K562 (cell line): Measurements from ENCODE around the gene AHCY.
"Not testable (repeated sequence)": the region's sequence is repeated elsewhere in the genome, so short reads cannot be mapped to it uniquely, and the experiment has no call there.

ENCODE experiments used
- HSF4 ChIP-seq: fragments of 250-450 bp; sonication (Bioruptor Pico); IDR thresholded peaks from 2 replicates; pipeline ENCODE4 v2.1.2; 2022; ENCODE audit warnings: mild to moderate bottlenecking, moderate library complexity, borderline replicate concordance
- MAZ ChIP-seq, 2 experiments: fragments of 450-650 bp in 1 of 2; sonication (generic) in 1 of 2; formaldehyde crosslinking; IDR thresholded peaks in 1 of 2; conservative IDR thresholded peaks in 1 of 2; 2 replicates each; pipeline versions ENCODE4 v1.4.0 to v1.5.0; 2020; ENCODE audit warnings: mild to moderate bottlenecking in 1 of 2, missing genetic modification reagents in 1 of 2
- RNF2 ChIP-seq: sonication (generic); IDR thresholded peaks from 2 replicates; pipeline ENCODE4 v1.6.1; 2016
- TAF1 ChIP-seq: IDR thresholded peaks from 2 replicates; pipeline ENCODE4 v1.6.1; 2011; ENCODE audit warnings: mild to moderate bottlenecking, low read length, moderate library complexity; ENCODE audit not compliant: insufficient read depth, control insufficient read depth, severe bottlenecking; ENCODE audit errors: extremely low read depth
- TF ChIP-seq, protein P1 (sequence below): fragments of 250-450 bp; sonication (Bioruptor Pico); IDR thresholded peaks from 2 replicates; pipeline ENCODE4 v1.4.0; 2020; ENCODE audit warnings: mild to moderate bottlenecking, moderate library complexity
- TF ChIP-seq, protein P2 (sequence below), 3 experiments: IDR thresholded peaks in 2 of 3; conservative IDR thresholded peaks in 1 of 3; 2 replicates each; pipeline ENCODE4 v1.5.1; 2011 to 2012; ENCODE audit warnings: low read length in 3 of 3, mild to moderate bottlenecking in 3 of 3, control low read depth in 2 of 3, improper control_type of control experiment in 1 of 3, inconsistent platforms in 1 of 3, low read depth in 1 of 3, mixed read lengths in 1 of 3, moderate library complexity in 1 of 3; ENCODE audit not compliant: insufficient read depth in 2 of 3
- TF ChIP-seq, protein P3 (sequence below): sonication (generic); formaldehyde crosslinking; IDR thresholded peaks from 2 replicates; pipeline ENCODE4 v1.8.1; 2023; ENCODE audit warnings: mild to moderate bottlenecking, missing genetic modification reagents
- TF ChIP-seq, protein P4 (sequence below): sonication (generic); formaldehyde crosslinking; IDR thresholded peaks from 2 replicates; pipeline ENCODE4 v1.9.0; 2022; ENCODE audit warnings: mild to moderate bottlenecking, missing genetic modification reagents

DNA sequence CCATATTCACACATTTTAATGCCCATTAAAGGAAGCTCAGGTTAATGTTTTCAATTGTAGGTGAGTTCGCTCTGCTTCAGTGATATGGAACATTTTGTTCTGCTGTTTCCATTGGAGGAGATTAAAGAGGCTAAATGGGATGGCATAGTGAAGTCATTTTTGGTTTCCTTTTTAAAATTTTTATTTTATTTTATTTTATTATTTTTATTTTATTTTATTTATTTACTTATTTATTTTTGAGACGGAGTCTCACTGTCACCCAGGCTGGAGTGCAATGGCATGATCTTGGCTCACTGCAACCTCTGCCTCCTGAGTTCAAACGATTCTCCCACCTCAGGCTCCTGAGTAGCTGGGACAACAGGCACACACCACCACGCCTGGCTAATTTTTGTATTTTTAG is 61.1 kb downstream of the AHCY start:
- TF ChIP-seq, protein P1, sequence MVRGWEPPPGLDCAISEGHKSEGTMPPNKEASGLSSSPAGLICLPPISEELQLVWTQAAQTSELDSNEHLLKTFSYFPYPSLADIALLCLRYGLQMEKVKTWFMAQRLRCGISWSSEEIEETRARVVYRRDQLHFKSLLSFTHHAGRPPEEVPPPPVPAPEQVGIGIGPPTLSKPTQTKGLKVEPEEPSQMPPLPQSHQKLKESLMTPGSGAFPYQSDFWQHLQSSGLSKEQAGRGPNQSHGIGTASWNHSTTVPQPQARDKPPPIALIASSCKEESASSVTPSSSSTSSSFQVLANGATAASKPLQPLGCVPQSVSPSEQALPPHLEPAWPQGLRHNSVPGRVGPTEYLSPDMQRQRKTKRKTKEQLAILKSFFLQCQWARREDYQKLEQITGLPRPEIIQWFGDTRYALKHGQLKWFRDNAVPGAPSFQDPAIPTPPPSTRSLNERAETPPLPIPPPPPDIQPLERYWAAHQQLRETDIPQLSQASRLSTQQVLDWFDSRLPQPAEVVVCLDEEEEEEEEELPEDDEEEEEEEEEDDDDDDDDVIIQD, result not testable (repeated sequence)
- TF ChIP-seq RNF2; MAZ (CRISPR knock-in tag; conservative IDR thresholded peaks at IDR 0.05 in 1 of 2, IDR thresholded peaks at IDR 0.05 in 1 of 2); HSF4 (CRISPR knock-in tag); TAF1: not testable (repeated sequence)
- TF ChIP-seq, protein P2, sequence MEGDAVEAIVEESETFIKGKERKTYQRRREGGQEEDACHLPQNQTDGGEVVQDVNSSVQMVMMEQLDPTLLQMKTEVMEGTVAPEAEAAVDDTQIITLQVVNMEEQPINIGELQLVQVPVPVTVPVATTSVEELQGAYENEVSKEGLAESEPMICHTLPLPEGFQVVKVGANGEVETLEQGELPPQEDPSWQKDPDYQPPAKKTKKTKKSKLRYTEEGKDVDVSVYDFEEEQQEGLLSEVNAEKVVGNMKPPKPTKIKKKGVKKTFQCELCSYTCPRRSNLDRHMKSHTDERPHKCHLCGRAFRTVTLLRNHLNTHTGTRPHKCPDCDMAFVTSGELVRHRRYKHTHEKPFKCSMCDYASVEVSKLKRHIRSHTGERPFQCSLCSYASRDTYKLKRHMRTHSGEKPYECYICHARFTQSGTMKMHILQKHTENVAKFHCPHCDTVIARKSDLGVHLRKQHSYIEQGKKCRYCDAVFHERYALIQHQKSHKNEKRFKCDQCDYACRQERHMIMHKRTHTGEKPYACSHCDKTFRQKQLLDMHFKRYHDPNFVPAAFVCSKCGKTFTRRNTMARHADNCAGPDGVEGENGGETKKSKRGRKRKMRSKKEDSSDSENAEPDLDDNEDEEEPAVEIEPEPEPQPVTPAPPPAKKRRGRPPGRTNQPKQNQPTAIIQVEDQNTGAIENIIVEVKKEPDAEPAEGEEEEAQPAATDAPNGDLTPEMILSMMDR (IDR thresholded peaks at IDR 0.05 in 2 of 3, conservative IDR thresholded peaks at IDR 0.05 in 1 of 3; ENCODE audit: insufficient read depth in 2 of 3, low read depth in 1 of 3, low read length in 3 of 3), result not testable (repeated sequence)
- TF ChIP-seq, protein P3, sequence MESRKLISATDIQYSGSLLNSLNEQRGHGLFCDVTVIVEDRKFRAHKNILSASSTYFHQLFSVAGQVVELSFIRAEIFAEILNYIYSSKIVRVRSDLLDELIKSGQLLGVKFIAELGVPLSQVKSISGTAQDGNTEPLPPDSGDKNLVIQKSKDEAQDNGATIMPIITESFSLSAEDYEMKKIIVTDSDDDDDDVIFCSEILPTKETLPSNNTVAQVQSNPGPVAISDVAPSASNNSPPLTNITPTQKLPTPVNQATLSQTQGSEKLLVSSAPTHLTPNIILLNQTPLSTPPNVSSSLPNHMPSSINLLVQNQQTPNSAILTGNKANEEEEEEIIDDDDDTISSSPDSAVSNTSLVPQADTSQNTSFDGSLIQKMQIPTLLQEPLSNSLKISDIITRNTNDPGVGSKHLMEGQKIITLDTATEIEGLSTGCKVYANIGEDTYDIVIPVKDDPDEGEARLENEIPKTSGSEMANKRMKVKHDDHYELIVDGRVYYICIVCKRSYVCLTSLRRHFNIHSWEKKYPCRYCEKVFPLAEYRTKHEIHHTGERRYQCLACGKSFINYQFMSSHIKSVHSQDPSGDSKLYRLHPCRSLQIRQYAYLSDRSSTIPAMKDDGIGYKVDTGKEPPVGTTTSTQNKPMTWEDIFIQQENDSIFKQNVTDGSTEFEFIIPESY (CRISPR knock-in tag), result not testable (repeated sequence)
- TF ChIP-seq, protein P4, sequence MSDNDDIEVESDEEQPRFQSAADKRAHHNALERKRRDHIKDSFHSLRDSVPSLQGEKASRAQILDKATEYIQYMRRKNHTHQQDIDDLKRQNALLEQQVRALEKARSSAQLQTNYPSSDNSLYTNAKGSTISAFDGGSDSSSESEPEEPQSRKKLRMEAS (CRISPR knock-in tag), result not testable (repeated sequence)
